B cell (primary cell): ENCODE data around the gene TCFL5. TPM values are rescaled to one million over a fixed set of nuclear protein-coding genes. Genes with fewer than 3 reads are reported as not detected.

ENCODE experiments used
- ATAC-seq: fragments of 200-7000 bp; cut with Tn5 transposase; one replicate; pipeline ENCODE4 v1.10.0; 2021; ENCODE audit warnings: low read depth, mild to moderate bottlenecking, moderate number of reproducible peaks, moderate library complexity
- CTCF ChIA-PET: fragments of 350-600 bp; sonication (Branson Sonifier 250); formaldehyde crosslinking; loops from one replicate; lab custom pipeline; 2021; ENCODE audit warnings: antibody characterized with exemption, inconsistent platforms; lab: Charles Lee
- POLR2A ChIA-PET: fragments of 350-600 bp; sonication (Branson Sonifier 250); formaldehyde crosslinking; loops from one replicate; lab custom pipeline; 2021; ENCODE audit warnings: antibody characterized with exemption; lab: Charles Lee
- DNase-seq: peaks from one replicate; pipeline ENCODE4 v3.0.0; 2013
- H2AFZ ChIP-seq: 2 replicates; pipeline ENCODE4 v1.6.1; 2012; ENCODE audit warnings: mild to moderate bottlenecking, low read depth, low read length; ENCODE audit not compliant: insufficient read depth, poor library complexity, severe bottlenecking
- H3K27ac ChIP-seq, 2 donors: 1 replicate in 1 of 2; 2 replicates in 1 of 2; pipeline ENCODE4 v1.5.1; 2012 to 2013; ENCODE audit warnings: low read length in 2 of 2, mild to moderate bottlenecking in 2 of 2, moderate library complexity in 1 of 2
- H3K27me3 ChIP-seq, 4 experiments: fragments of 200-600 bp in 1 of 4; sonication (generic) in 1 of 4; replicated peaks in 1 of 4; 1 replicate in 2 of 4; 2 replicates in 2 of 4; pipeline versions ENCODE4 v1.6.1 to v1.7.0; 2013 to 2016; ENCODE audit warnings: low read length in 3 of 4, mild to moderate bottlenecking in 2 of 4, mixed read lengths in 1 of 4, moderate library complexity in 1 of 4; ENCODE audit not compliant: insufficient read depth in 4 of 4, control insufficient read depth in 3 of 4; ENCODE audit errors: control extremely low read depth in 1 of 4
- H3K36me3 ChIP-seq, 2 experiments: replicated peaks in 1 of 2; 1 replicate in 1 of 2; 2 replicates in 1 of 2; pipeline versions ENCODE4 v1.6.1 to v1.7.1; 2013; ENCODE audit warnings: low read length in 1 of 2; ENCODE audit not compliant: insufficient read depth in 2 of 2, control insufficient read depth in 1 of 2; ENCODE audit errors: control extremely low read depth in 1 of 2, extremely low read depth in 1 of 2
- H3K4me1 ChIP-seq, 2 donors: fragments of 200-600 bp in 1 of 2; sonication (generic) in 1 of 2; 1 replicate in 1 of 2; 2 replicates in 1 of 2; pipeline versions ENCODE4 v1.5.1 to v1.6.1; 2013 to 2017; ENCODE audit warnings: low read length in 2 of 2; ENCODE audit not compliant: control insufficient read depth in 2 of 2, insufficient read depth in 2 of 2
- H3K4me2 ChIP-seq: replicated peaks from 2 replicates; pipeline ENCODE3; 2012; ENCODE audit warnings: mild to moderate bottlenecking, low read depth, low read length; ENCODE audit not compliant: poor library complexity, severe bottlenecking
- H3K4me3 ChIP-seq, 5 experiments: fragments of 200-600 bp in 1 of 5; sonication (generic) in 1 of 5; 1 replicate in 3 of 5; 2 replicates in 2 of 5; pipeline versions ENCODE4 v1.5.1 to v1.7.0; 2011 to 2016; ENCODE audit warnings: low read length in 4 of 5, mild to moderate bottlenecking in 4 of 5, low read depth in 2 of 5, control low read depth in 1 of 5, moderate library complexity in 1 of 5; ENCODE audit not compliant: insufficient read depth in 1 of 5; ENCODE audit errors: control extremely low read depth in 1 of 5, extremely low read depth in 1 of 5
- H3K79me2 ChIP-seq: fragments of 200-600 bp; sonication (generic); one replicate; pipeline ENCODE4 v1.6.0; 2016; ENCODE audit warnings: low read length; ENCODE audit not compliant: control insufficient read depth, insufficient read depth
- H3K9ac ChIP-seq: fragments of 200-600 bp; sonication (generic); 2 replicates; pipeline ENCODE4 v1.6.1; 2017; ENCODE audit warnings: mild to moderate bottlenecking, low read length, moderate library complexity
- H3K9me3 ChIP-seq, 3 donors: one replicate each; pipeline versions ENCODE4 v1.6.1 to v1.7.1; 2013; ENCODE audit warnings: low read length in 2 of 3; ENCODE audit not compliant: control insufficient read depth in 2 of 3, insufficient read depth in 1 of 3; ENCODE audit errors: control extremely low read depth in 1 of 3
- H4K20me1 ChIP-seq: 2 replicates; pipeline ENCODE4 v1.6.0; 2012; ENCODE audit warnings: mild to moderate bottlenecking, low read length; ENCODE audit not compliant: insufficient read depth, control insufficient read depth, poor library complexity, severe bottlenecking
- H3K27ac Mint-ChIP-seq: one replicate; pipeline ENCODE4 v1.8.0; 2021; ENCODE audit warnings: mixed read lengths
- H3K27me3 Mint-ChIP-seq: one replicate; pipeline ENCODE4 v1.8.0; 2021; ENCODE audit warnings: mixed read lengths
- H3K4me1 Mint-ChIP-seq: one replicate; pipeline ENCODE4 v1.8.0; 2021; ENCODE audit warnings: mixed read lengths
- H3K4me3 Mint-ChIP-seq: one replicate; pipeline ENCODE4 v1.8.0; 2021; ENCODE audit warnings: mixed read lengths
- H3K9me3 Mint-ChIP-seq: one replicate; pipeline ENCODE4 v1.8.0; 2022; ENCODE audit warnings: mixed read lengths; ENCODE audit not compliant: insufficient read depth
- CTCF ChIP-seq: fragments of 200-600 bp; IDR thresholded peaks from one replicate; pipeline ENCODE4 v1.8.0; 2022; ENCODE audit warnings: antibody characterized with exemption, mild to moderate bottlenecking
- EZH2 ChIP-seq: IDR thresholded peaks from 2 replicates; pipeline ENCODE4 v1.6.1; 2012; ENCODE audit warnings: borderline replicate concordance, low read depth, mild to moderate bottlenecking, moderate library complexity, low read length; ENCODE audit not compliant: insufficient read depth, poor library complexity, severe bottlenecking
- WGBS: methylation state at CpG from one replicate; pipeline ENCODE4 v1.1.5; 2013; ENCODE audit warnings: missing lambda C conversion rate; ENCODE audit not compliant: insufficient coverage; 5-methylcytosine and 5-hydroxymethylcytosine counted together
- intact Hi-C: fragments of 100-400 bp; cut with micrococcal nuclease; formaldehyde crosslinking; loops from one replicate; pipeline ENCODE4 v1.10.0; 2022
- polyA plus RNA-seq: library from polyadenylated mRNA; depleted of rRNA; stranded (reverse); fragments of >200 nt; gene quantifications from 2 replicates; pipeline ENCODE4 v1.2.3, GENCODE V29; 2012
- total RNA-seq, 2 donors: library from RNA; stranded (reverse); fragments of 120-200 nt in 1 of 2; gene quantifications; 1 replicate in 1 of 2; 2 replicates in 1 of 2; pipeline versions ENCODE4 v1.2.3 to v1.2.4, GENCODE V29; 2013 to 2022

The TCFL5 gene
- total and polyA plus RNA-seq, 2 donors (not counting 1 experiment from before 2014, with no cell fraction given), result 2.0 to 16.2 TPM

- DNase-seq, result peak; percentile 55
- 70% methylated on average over 14 of the region's 20 CpGs for WGBS
- no peak overlapping the region for H2AFZ ChIP-seq
Observed at GRCh38 chr20:62900692-62901584, 39.3 kb upstream of the TCFL5 start.

More at GRCh38 chr20:62900692-62901584, 39.3 kb upstream of the TCFL5 start:
- Mint-ChIP-seq H3K4me3 (no peak overlapping the region), H3K27ac (peak overlapping the region; percentile 68), H3K9me3 (no peaks in the 10 kb centered on the region), H3K4me1 (peaks cover 30% of the 10 kb centered on the region), H3K27me3 (no peaks in the 10 kb centered on the region)
- Histone ChIP-seq H4K20me1 (peaks cover 49% of the 10 kb centered on the region), H3K79me2 (peaks cover 4% of the 10 kb centered on the region), H3K27ac (no peak overlapping the region), H3K4me2 (no peak overlapping the region), H3K36me3 (peaks cover 3 to 45% of the 10 kb centered on the region in 2 experiments), H3K9ac (no peak overlapping the region), H3K4me3 (no peak overlapping the region), H3K4me1 (peaks cover 12 to 20% of the 10 kb centered on the region in 2 donors), H3K27me3 (no peaks in the 10 kb centered on the region), H3K9me3 (no peaks in the 10 kb centered on the region)
- ChIA-PET CTCF (interaction anchor here (0.7 to 3.8 kb wide), 14 partner anchors 7 to 108 kb away, joined by 3 to 28 read pairs (median 4); no protein-coding TSS in a partner anchor), POLR2A (interaction anchor here (0.7 to 1.2 kb wide), 2 partner anchors 31 to 72 kb away, joined by 3 to 4 read pairs; no protein-coding TSS in a partner anchor)
- intact Hi-C loops, result loop anchor here (1.0 to 2.0 kb wide), 4 partner anchors 26 to 71 kb away; partner anchors contain the start of genes DIDO1 and GID8
- peak; percentile 31 for ATAC-seq
- TF ChIP-seq CTCF, result no peak
- TF ChIP-seq EZH2, result no peak
